Measurements from ENCODE around the gene MYO16.

DNA sequence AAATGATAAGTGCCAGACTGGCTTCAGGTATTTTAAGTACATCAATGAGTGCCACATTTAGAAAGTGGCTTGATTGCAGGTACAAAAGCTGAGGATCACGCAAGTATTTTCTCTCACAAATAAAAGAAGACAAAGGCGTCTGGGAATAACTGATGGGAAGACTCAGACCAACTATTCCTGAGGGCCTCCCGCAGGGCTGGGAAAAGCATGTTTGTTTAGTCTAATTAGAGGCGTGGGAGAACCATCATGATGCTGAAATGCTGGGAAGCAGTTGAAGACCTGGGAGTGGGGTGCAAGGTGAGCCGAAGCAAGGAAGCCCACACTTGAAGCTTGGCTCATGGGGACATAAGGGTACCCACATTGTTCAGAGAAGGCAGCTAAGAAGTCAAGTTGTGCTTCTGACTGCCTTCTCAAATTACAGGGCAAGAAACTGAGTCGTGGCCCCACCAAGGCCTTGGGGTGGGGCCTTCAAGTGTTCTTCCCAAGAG, 536.0 kb downstream of the MYO16 start:
- TF ChIP-seq, protein P1, sequence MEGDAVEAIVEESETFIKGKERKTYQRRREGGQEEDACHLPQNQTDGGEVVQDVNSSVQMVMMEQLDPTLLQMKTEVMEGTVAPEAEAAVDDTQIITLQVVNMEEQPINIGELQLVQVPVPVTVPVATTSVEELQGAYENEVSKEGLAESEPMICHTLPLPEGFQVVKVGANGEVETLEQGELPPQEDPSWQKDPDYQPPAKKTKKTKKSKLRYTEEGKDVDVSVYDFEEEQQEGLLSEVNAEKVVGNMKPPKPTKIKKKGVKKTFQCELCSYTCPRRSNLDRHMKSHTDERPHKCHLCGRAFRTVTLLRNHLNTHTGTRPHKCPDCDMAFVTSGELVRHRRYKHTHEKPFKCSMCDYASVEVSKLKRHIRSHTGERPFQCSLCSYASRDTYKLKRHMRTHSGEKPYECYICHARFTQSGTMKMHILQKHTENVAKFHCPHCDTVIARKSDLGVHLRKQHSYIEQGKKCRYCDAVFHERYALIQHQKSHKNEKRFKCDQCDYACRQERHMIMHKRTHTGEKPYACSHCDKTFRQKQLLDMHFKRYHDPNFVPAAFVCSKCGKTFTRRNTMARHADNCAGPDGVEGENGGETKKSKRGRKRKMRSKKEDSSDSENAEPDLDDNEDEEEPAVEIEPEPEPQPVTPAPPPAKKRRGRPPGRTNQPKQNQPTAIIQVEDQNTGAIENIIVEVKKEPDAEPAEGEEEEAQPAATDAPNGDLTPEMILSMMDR (conservative IDR thresholded peaks at IDR 0.05 in 1 of 2, IDR thresholded peaks at IDR 0.05 in 1 of 2; ENCODE audit: low read depth in 1 of 2, low read length in 2 of 2): no peak
- no peak for TF ChIP-seq EZH2 (IDR thresholded peaks at IDR 0.05; ENCODE audit: low read length, missing control alignments)
